Natural killer cell treated with Interleukin-12 subunit alpha and Interleukin-12 subunit beta and Interleukin-15 and Interleukin-18, amount 100 ng/mL, for 72 hours (primary cell): Measurements from ENCODE around the gene TPO. TPM values are rescaled to one million over a fixed set of nuclear protein-coding genes. Genes with fewer than 3 reads are reported as not detected.
A peak's percentile ranks its signal among the peaks of the same experiment; 100 is the strongest.
"Not testable (repeated sequence)": the region's sequence is repeated elsewhere in the genome, so short reads cannot be mapped to it uniquely, and the experiment has no call there.

Experiments
- ATAC-seq, 2 donors: fragments of 150-1000 bp; cut with Tn5 transposase in 1 of 2; sonication (Bioruptor Pico), chemical (Tn5 transposase) in 1 of 2; 2 replicates each; pipeline ENCODE4 v1.10.0; 2021
- DNase-seq: peaks from one replicate; pipeline ENCODE4 v3.0.0; 2022; ENCODE audit warnings: low spot score
- H3K27ac Mint-ChIP-seq, 2 donors: 1 replicate in 1 of 2; 2 replicates in 1 of 2; pipeline ENCODE4 v1.8.0; 2022; ENCODE audit warnings: mixed read lengths in 2 of 2, mild to moderate bottlenecking in 1 of 2, moderate library complexity in 1 of 2
- H3K27me3 Mint-ChIP-seq, 2 donors: 1 replicate in 1 of 2; 2 replicates in 1 of 2; pipeline ENCODE4 v1.8.0; 2022; ENCODE audit warnings: mixed read lengths in 2 of 2
- H3K36me3 Mint-ChIP-seq: one replicate; pipeline ENCODE4 v1.8.0; 2022; ENCODE audit warnings: mixed read lengths
- H3K4me1 Mint-ChIP-seq, 2 donors: 1 replicate in 1 of 2; 2 replicates in 1 of 2; pipeline ENCODE4 v1.8.0; 2022; ENCODE audit warnings: low read depth in 2 of 2, mixed read lengths in 2 of 2, mild to moderate bottlenecking in 1 of 2
- H3K4me3 Mint-ChIP-seq: one replicate; pipeline ENCODE4 v1.8.0; 2022; ENCODE audit warnings: mixed read lengths
- H3K9me3 Mint-ChIP-seq: 2 replicates; pipeline ENCODE4 v1.8.0; 2022; ENCODE audit warnings: mixed read lengths
- total RNA-seq, 2 donors: library from RNA; stranded (reverse); gene quantifications; one replicate each; pipeline ENCODE4 v1.2.3, GENCODE V29; 2022

Gene TPO
- total RNA-seq, 2 donors from 2014 or later = not detected

DNA sequence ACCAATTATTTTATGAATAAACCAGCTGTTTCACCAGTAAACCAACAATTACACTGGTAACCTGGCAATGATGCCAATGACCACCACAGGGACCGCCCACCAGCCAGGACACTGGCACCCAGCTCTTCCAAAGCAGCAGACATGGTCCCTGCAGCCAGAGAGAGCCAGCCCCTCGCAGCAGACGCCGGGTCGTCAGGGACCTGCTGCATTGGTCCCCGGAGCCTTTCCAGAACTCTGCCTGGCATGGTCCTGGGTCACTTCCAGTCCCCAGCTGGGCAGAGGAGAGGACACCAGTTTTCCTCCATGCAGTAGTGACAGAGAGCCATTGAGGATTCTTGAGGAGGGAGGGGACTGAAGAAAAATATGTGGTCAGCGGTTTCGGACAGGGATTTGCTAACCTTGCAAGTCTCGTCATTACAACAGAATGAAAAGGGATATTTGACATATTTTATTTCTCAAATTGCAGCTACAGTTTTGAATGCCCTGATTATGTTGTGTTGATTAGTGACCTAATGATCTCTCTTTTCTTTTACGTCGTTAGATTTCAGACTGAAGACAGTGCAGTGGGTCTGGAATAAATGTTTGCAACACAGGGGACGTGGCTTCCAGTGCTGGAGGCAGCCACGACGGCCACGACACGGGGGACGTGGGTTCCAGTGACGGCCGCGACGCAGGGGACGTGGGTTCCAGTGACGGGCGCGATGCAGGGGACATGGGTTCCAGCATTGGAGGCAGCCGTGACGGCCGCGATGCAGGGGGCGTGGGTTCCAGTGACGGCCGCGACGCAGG is 154.5 kb downstream of the TPO start:
- Mint-ChIP-seq H3K27ac (no peak overlapping the region), H3K27me3 (peaks cover 0 to 6% of the 10 kb centered on the region in 2 donors), H3K4me1 (peaks cover 0 to 22% of the 10 kb centered on the region in 2 donors), H3K9me3 (peaks cover 3% of the 10 kb centered on the region), H3K36me3 (no peaks in the 10 kb centered on the region), H3K4me3 (no peak overlapping the region)
- ATAC-seq = no peak
- no peak for DNase-seq

DNA sequence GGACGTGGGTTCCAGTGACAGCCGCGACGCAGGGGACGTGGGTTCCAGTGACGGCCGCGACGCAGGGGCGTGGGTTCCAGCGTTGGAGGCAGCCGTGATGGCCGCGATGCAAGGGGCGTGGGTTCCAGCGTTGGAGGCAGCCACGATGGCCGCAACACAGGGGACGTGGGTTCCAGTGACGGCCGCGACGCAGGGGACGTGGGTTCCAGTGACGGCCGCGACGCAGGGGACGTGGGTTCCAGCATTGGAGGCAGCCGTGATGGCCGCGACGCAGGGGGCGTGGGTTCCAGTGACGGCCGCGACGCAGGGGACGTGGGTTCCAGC is 155.0 kb downstream of the TPO start:
- not testable (repeated sequence) for H3K27me3 Mint-ChIP-seq, DNase-seq, H3K4me3 Mint-ChIP-seq, H3K27ac Mint-ChIP-seq, H3K9me3 Mint-ChIP-seq, H3K36me3 Mint-ChIP-seq, ATAC-seq
- peaks cover 0 to 22% of the 10 kb centered on the region in 2 donors for H3K4me1 Mint-ChIP-seq

DNA sequence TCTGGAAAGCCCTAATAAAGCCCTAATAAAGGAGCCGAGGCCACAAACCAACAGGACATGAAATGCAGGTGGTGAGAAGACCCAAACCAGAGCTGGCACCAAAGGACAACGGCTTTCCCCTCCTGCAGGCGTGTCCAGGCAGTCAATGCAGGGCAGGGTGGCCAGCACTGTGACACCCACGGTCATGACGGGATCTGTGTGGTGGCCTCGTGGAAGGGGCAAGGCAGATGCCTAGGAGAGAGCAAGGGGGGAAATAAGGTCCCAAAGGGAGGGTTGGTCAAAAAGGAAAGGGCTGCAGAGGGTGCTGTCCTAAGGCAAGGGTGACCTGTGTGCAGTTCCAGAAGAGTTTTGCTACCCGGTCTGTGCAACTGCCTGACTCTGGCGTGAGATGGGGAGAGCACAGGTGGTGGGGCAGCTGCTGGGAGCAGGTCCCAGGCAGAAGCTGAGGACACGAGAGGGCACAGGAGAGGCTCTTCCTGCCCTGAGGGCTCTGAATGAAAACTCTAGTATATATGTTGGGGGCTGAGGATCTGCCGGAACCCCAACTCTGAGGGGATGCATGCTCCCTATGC is 156.7 kb downstream of the TPO start:
- H3K4me1 Mint-ChIP-seq = peaks cover 0 to 11% of the 10 kb centered on the region in 2 donors
- DNase-seq (no peak), ATAC-seq (peak in 1 of 2 donors; percentile 28)
- H3K9me3 Mint-ChIP-seq = peaks cover 3% of the 10 kb centered on the region
- no peak overlapping the region for H3K4me3 Mint-ChIP-seq
- peaks cover 13 to 17% of the 10 kb centered on the region in 2 donors for H3K27me3 Mint-ChIP-seq
- H3K27ac Mint-ChIP-seq = no peak overlapping the region
- H3K36me3 Mint-ChIP-seq = no peaks in the 10 kb centered on the region

DNA sequence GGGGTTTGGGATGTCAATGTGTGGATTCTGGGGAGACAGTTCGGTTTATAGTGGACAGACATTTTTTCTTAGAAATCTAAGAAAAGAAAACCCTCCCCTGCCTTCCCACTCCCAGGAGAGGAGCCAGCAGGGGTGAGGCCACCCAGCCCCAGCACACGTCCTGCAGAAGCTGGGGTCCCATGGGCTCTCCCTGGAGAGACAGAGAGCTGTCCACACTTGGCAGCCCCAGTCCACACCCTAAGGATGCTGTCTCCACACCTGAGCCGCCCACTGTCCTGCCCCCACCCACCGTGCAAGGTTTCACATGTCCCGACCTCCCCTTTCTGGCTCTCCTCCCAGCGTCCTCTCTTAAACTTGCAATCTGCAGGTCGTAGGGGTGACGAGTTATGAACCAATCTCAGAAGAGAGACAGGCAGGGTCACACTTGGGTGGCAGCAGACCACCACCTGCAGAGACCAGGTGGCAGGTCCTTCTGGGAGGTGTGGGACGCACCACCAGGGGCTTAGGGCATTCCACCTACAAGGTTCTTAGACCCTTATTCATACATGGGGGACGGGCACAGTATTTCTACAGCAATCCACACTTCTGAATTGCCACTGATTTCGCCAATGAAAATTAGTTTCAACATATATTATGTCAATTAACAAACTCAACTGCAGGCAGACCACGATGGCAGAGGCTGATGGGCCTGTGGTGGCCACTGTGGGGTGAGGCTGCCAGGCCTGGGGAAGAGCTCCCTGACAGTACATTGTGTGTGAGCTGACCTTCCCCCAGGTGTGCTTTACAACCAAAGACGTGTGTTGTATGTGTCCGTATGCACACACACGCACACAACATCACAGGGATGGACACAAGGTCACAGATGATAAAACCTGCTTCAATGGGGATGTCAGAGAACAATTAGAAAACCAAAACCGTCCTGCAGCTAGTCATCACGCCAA is 158.5 kb downstream of the TPO start:
- ATAC-seq (peak in 1 of 2 donors; percentile 26), DNase-seq (no peak)
- H3K4me3 Mint-ChIP-seq = no peak overlapping the region
- no peaks in the 10 kb centered on the region for H3K36me3 Mint-ChIP-seq
- H3K4me1 Mint-ChIP-seq = peaks cover 0 to 3% of the 10 kb centered on the region in 2 donors
- H3K27me3 Mint-ChIP-seq = peaks cover 13 to 20% of the 10 kb centered on the region in 2 donors
- peaks cover 3% of the 10 kb centered on the region for H3K9me3 Mint-ChIP-seq
- no peak overlapping the region for H3K27ac Mint-ChIP-seq

DNA sequence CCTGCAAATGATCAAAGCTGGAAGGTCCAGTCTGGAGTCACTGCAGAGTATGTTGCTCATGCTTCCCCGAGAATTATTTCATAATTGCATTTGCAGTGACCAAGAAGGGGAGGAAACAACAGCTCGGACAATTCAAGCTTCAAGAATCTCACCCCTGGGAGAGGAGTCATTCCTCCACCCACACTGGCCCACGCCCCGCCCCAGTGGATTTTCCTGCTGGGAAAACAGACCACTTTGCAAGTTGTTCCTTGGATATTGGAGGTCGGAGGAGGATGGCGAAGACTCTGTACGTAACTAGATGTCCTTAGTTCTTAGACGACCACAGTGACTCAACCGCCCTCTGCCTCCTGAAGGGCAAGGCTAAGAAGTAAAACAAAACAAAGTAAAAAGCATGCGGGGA is 159.4 kb downstream of the TPO start:
- DNase-seq = no peak
- Mint-ChIP-seq H3K9me3 (no peaks in the 10 kb centered on the region), H3K27ac (no peak overlapping the region), H3K4me3 (no peak overlapping the region), H3K4me1 (no peaks in the 10 kb centered on the region), H3K27me3 (peaks cover 13 to 20% of the 10 kb centered on the region in 2 donors), H3K36me3 (no peaks in the 10 kb centered on the region)
- no peak for ATAC-seq

DNA sequence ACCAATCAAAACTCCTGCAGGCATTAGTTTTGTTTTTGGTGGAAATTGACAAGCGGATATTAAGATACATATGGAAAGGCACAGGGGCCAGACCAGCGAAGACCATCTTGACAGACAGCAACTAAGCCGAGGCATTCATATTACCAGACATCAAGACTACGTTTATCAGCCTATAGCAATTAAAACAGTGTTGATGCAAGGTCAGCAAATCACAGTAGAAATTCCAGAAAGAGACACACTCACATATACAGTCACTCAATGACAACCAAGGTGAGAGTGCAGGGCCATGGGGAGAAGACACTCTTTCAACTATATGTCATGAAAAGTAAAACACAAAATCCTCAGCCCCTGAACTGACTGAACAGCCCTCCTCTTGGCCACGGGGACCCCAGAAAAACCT is 164.6 kb downstream of the TPO start:
- no peaks in the 10 kb centered on the region for H3K9me3 Mint-ChIP-seq
- H3K4me3 Mint-ChIP-seq = no peak overlapping the region
- H3K27ac Mint-ChIP-seq = no peak overlapping the region
- no peak for DNase-seq
- H3K4me1 Mint-ChIP-seq = peaks cover 0 to 2% of the 10 kb centered on the region in 2 donors
- ATAC-seq = no peak
- peaks cover 13 to 23% of the 10 kb centered on the region in 2 donors for H3K27me3 Mint-ChIP-seq
- no peaks in the 10 kb centered on the region for H3K36me3 Mint-ChIP-seq

DNA sequence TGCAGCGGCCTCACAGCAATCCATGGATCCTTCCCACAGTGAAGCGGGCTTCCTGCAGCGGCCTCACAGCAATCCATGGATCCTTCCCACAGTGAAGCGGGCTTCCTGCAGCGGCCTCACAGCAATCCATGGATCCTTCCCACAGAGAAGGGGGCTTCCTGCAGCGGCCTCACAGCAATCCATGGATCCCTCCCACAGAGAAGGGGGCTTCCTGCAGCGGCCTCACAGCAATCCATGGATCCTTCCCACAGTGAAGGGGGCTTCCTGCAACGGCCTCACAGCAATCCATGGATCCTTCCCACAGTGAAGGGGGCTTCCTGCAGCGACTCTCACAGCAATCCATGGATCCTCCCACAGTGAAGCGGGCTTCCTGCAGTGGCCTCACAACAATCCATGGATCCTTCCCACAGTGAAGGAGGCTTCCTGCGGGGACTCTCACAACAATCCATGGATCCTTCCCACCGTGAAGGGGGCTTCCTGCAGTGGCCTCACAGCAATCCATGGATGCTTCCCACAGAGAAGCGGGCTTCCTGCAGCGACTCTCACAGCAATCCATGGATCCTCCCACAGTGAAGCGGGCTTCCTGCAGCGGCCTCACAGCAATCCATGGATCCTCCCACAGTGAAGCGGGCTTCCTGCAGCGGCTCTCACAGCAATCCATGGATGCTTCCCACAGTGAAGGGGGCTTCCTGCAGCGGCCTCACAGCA is 168.1 kb downstream of the TPO start:
- not testable (repeated sequence) for H3K9me3 Mint-ChIP-seq, H3K27me3 Mint-ChIP-seq, DNase-seq, H3K36me3 Mint-ChIP-seq, H3K4me1 Mint-ChIP-seq, H3K4me3 Mint-ChIP-seq, ATAC-seq, H3K27ac Mint-ChIP-seq

DNA sequence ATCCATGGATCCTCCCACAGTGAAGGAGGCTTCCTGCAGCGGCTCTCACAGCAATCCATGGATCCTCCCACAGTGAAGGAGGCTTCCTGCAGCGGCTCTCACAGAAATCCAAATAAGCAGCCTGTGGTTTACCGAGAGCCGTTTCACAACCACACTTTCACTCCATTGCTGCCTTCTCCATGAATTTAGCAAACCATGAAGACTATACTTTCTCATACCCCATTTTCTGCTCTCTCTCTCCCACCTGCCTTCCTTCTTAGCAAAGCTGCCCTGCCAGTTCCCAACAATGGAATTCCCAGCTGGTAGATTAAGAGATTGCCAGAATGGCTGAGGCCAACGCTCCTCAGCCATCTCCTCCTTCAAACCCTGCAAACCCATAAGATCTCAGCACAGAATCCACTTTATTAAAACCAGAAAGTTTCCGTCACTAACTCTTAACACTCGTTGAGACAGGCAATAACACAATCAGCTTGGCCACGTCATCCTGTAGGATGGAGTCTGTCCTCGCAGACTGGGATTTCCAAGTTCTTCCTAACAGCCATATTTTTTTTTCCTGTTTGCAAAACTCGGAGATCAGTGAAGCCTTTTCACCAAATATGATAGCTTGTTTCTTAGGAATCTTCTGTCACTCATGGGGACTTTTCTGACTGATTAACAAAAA is 168.8 kb downstream of the TPO start:
- Mint-ChIP-seq H3K36me3 (no peaks in the 10 kb centered on the region), H3K4me1 (peaks cover 0 to 2% of the 10 kb centered on the region in 2 donors), H3K27me3 (peaks cover 0 to 6% of the 10 kb centered on the region in 2 donors), H3K9me3 (no peaks in the 10 kb centered on the region), H3K27ac (no peak overlapping the region), H3K4me3 (no peak overlapping the region)
- ATAC-seq (no peak), DNase-seq (no peak)

DNA sequence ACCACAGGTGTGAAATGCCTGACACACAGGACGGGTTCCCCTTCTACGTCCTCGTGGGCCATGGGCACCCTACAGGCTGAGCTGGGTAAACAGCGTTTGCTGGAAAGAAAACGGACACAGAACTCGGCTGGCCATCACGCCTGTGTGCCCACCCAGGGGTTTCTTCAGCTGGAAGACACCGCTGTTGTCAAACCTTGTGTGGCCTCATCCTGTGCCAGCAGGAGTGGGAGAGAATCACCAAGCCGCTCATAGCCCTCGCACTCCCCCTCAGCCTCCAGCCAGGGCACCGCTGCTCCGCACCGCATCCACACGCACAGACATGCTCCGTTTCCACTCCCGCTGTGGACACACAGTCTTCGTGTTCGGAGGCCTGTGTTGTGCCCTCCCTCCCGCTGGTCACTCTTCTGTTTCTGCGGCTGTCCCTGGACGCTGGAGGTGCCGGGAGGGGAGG is 169.7 kb downstream of the TPO start:
- Mint-ChIP-seq H3K4me1 (peaks cover 0 to 2% of the 10 kb centered on the region in 2 donors), H3K9me3 (no peaks in the 10 kb centered on the region), H3K4me3 (no peak overlapping the region), H3K27ac (no peak overlapping the region), H3K36me3 (no peaks in the 10 kb centered on the region), H3K27me3 (peaks cover 0 to 6% of the 10 kb centered on the region in 2 donors)
- ATAC-seq (no peak), DNase-seq (no peak)

DNA sequence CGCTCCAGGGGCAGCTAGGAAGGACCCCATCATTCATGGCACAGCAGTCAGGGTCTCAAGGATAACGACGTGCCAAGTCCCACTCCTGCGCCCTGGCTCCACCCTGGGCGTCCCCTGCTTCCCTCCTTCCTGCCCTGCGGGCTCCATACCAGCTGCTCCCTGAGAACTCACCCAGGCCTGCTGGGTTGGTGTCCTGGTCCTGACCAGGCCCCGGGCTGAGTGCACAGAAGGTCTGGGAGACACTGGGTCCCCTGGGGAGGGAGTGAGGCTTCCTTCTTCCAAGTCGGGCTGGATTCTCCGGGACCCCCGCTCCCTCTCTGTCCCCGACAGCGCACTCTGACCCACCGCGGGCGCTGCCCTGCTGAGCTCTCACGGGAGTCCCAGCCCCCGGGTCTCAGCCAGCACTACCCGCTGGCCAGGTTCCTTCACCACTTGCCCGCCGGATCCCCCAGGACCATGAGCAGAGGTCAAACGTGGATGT is 170.8 kb downstream of the TPO start:
- Mint-ChIP-seq H3K9me3 (no peaks in the 10 kb centered on the region), H3K36me3 (no peaks in the 10 kb centered on the region), H3K27ac (no peak overlapping the region), H3K4me1 (peaks cover 0 to 2% of the 10 kb centered on the region in 2 donors), H3K4me3 (no peak overlapping the region), H3K27me3 (peaks cover 0 to 2% of the 10 kb centered on the region in 2 donors)
- ATAC-seq (peak in 1 of 2 donors; percentile 34), DNase-seq (no peak)

DNA sequence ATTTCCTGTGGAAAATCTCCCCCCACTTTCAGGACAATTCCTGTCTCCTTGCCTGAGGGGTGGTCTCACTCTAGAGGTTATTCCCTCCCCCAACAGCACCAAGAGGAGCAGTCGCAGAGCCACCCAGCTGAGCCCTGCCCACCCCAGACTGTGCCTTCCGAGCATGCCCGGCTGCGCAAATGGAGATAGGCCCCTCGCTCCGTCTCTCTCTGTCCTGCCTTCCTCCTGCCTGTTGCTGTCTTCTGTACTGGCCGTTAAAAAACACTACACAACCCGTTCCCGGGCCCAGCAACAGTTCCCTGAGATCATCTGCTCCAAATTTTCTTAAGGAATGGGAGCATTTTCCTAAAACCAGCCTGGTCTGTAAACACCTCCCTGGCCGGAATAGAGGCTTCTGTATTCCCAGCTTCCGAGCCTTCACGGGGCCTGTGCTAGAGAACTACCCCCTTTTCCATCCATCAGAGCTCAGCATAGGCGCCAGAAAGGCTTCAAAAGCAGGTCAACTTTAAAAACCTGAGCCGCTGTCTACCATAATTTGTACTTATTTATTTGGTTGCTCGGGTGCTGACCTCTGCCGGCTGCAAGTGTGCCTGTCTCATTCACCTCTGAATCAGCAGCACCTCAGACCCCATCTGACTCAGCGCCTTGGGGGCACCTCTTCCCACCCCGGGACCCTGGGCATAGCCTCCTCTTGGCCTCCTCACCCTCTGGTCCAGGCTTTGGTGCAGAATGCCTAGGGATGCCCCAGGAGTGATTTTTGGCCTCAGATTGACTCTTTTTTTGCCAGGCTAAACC is 171.6 kb downstream of the TPO start:
- no peak for ATAC-seq
- Mint-ChIP-seq H3K4me3 (no peak overlapping the region), H3K9me3 (no peaks in the 10 kb centered on the region), H3K36me3 (no peaks in the 10 kb centered on the region), H3K4me1 (peaks cover 0 to 2% of the 10 kb centered on the region in 2 donors), H3K27me3 (peaks cover 0 to 2% of the 10 kb centered on the region in 2 donors), H3K27ac (no peak overlapping the region)
- no peak for DNase-seq

DNA sequence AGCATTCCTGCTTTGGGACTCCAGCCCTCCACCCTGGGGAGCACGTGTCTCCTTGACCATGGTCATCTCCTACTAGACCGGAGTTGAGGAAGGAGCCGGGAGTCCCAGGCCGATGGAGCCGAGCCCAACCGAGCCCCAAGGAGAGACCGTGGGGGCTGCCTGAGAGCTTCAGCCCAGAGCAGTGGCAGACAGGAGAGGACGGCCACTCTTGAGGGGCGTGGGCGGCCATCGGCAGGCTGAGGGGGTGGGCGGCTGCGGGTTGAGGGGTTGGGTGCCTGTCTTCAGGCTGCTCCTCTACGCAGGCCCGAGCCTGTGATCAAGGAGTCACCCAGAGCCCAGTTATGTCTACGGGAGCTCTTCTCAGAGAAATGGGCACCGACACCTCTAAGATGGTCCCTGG is 172.4 kb downstream of the TPO start:
- Mint-ChIP-seq H3K4me1 (peaks cover 0 to 2% of the 10 kb centered on the region in 2 donors), H3K36me3 (no peaks in the 10 kb centered on the region), H3K27me3 (peaks cover 2 to 5% of the 10 kb centered on the region in 2 donors), H3K9me3 (no peaks in the 10 kb centered on the region), H3K27ac (no peak overlapping the region), H3K4me3 (no peak overlapping the region)
- DNase-seq = no peak
- ATAC-seq = no peak
